H1 (cell line): ENCODE results near the gene OIP5.
"Not testable (repeated sequence)": the region's sequence is repeated elsewhere in the genome, so short reads cannot be mapped to it uniquely, and the experiment has no call there.

ENCODE experiments used
- GTF2F1 ChIP-seq: IDR thresholded peaks from 2 replicates; pipeline ENCODE4 v1.6.1; 2012; ENCODE audit warnings: low read depth, low read length, improper control_type of control experiment, borderline replicate concordance
- MAFK ChIP-seq: IDR thresholded peaks from 2 replicates; pipeline ENCODE4 v1.6.1; 2012; ENCODE audit warnings: low read depth, mild to moderate bottlenecking, improper control_type of control experiment, low read length

- TF ChIP-seq MAFK, GTF2F1: not testable (repeated sequence)
Measured at GRCh38 chr15:41260924-41261323, 71.5 kb downstream of the OIP5 start.
